Suprapubic skin (tissue), 4 donors: ENCODE results near the gene RNF222.
A peak's percentile ranks its signal among the peaks of the same experiment; 100 is the strongest.

Experiments used
- CTCF ChIP-seq, 2 donors: fragments of 200-600 bp in 1 of 2; fragments of 450-650 bp in 1 of 2; sonication (generic) in 1 of 2; IDR thresholded peaks; one replicate each; pipeline ENCODE4 v1.5.1; 2016 to 2019; ENCODE audit warnings: antibody characterized with exemption in 2 of 2, mild to moderate bottlenecking in 1 of 2, moderate library complexity in 1 of 2
- EP300 ChIP-seq: sonication (generic); formaldehyde crosslinking; IDR thresholded peaks from one replicate; pipeline ENCODE4 v1.6.1; 2017; ENCODE audit warnings: antibody characterized with exemption
- POLR2A ChIP-seq, 2 donors: fragments of 450-650 bp; IDR thresholded peaks; one replicate each; pipeline ENCODE4 v1.6.1; 2017; ENCODE audit warnings: antibody characterized with exemption in 2 of 2, mild to moderate bottlenecking in 2 of 2, moderate library complexity in 2 of 2
- POLR2AphosphoS5 ChIP-seq, 3 donors: sonication (generic); formaldehyde crosslinking; IDR thresholded peaks; one replicate each; pipeline ENCODE4 v1.6.1; 2017; ENCODE audit warnings: antibody characterized with exemption in 3 of 3

- TF ChIP-seq CTCF (IDR thresholded peaks at IDR 0.05) (peak in 1 of 2 donors; percentile 70), POLR2A (IDR thresholded peaks at IDR 0.05) (peak in 1 of 2 donors; percentile 50), POLR2AphosphoS5 (IDR thresholded peaks at IDR 0.05) (peak in 2 of 3 donors; percentile 36 to 44), EP300 (no peak)
Observed at GRCh38 chr17:8376271-8377067, 21.2 kb downstream of the RNF222 start, which contains the start of gene KRABD2.
